ENCODE results near the gene EIF1AD. TPM values are rescaled to one million over a fixed set of nuclear protein-coding genes. Genes with fewer than 3 reads are reported as not detected.
"Not testable (repeated sequence)": the region's sequence is repeated elsewhere in the genome, so short reads cannot be mapped to it uniquely, and the experiment has no call there.

The EIF1AD gene
- total RNA-seq, 4 donors from 2014 or later = 25.3 to 34.9 (median 28.2) TPM

DNA sequence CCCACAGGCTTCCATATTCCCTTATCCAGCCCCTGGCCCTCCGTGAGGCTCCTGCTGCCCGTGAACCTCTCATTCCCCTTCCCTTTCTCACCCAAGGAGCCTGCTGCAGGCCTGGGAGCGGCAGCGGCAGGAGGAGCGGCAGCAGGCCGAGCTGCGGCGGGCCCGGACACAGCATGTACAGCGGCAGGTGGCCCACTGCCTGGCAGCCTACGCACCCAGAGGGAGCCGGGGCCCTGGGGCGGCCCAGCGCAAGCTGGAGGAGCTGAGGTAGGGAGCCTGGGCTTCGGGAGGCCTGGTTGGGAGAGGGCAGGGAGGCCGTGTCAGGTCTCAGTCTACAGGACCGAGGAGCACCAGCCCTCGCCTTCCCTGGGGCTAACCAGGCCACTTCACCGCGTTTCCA, 48.5 kb downstream of the EIF1AD start:
- no peak overlapping the region for H3K27ac ChIP-seq (replicated peaks in 1 of 4)
- H3K27me3 ChIP-seq = peaks cover 0 to 40% (median 4%) of the 10 kb centered on the region in 4 donors
- DNase-seq (ENCODE audit: extremely low spot score) = no peak
- no peaks in the 10 kb centered on the region for H3K9me3 ChIP-seq
- TF ChIP-seq POLR2AphosphoS5 (IDR thresholded peaks at IDR 0.05) (no peak), EP300 (IDR thresholded peaks at IDR 0.05) (no peak), POLR2A (IDR thresholded peaks at IDR 0.05; ENCODE audit: low read depth) (no peak)
- TF ChIP-seq, protein P1, sequence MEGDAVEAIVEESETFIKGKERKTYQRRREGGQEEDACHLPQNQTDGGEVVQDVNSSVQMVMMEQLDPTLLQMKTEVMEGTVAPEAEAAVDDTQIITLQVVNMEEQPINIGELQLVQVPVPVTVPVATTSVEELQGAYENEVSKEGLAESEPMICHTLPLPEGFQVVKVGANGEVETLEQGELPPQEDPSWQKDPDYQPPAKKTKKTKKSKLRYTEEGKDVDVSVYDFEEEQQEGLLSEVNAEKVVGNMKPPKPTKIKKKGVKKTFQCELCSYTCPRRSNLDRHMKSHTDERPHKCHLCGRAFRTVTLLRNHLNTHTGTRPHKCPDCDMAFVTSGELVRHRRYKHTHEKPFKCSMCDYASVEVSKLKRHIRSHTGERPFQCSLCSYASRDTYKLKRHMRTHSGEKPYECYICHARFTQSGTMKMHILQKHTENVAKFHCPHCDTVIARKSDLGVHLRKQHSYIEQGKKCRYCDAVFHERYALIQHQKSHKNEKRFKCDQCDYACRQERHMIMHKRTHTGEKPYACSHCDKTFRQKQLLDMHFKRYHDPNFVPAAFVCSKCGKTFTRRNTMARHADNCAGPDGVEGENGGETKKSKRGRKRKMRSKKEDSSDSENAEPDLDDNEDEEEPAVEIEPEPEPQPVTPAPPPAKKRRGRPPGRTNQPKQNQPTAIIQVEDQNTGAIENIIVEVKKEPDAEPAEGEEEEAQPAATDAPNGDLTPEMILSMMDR (IDR thresholded peaks at IDR 0.05) = no peak
- intact Hi-C loops (cut with DNase I) = no loop called here
- no peaks in the 10 kb centered on the region for H3K36me3 ChIP-seq
- no peaks in the 10 kb centered on the region for H3K4me1 ChIP-seq
- H3K4me3 ChIP-seq = no peak overlapping the region
- 89% methylated on average over 11 of the region's 20 CpGs for WGBS

DNA sequence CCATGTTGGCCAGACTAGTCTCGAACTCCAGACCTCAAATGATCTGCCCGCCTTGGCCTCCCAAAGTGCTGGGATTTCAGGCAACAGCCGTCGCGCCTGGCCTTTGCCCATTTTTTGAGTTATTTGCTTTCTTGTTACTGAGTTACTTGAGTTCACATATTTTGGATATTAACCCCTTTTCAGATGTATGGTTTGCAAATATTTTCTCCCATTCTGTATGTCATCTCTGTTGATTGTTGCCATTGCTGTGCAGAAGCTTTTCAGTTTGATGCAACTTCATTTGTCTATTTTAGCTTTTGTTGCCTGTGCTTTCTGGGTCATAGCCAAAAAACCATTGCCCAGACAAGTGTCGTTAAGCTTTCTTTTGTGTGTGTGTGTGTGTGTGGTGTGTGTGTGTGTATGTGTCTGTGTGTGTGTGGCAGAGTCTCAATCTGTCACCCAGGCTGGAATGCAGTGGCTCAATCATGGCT, 49.9 kb downstream of the EIF1AD start:
- H3K36me3 ChIP-seq = no peaks in the 10 kb centered on the region
- 76% methylated on average over 6 of the region's 6 CpGs for WGBS
- no peak for TF ChIP-seq POLR2AphosphoS5 (IDR thresholded peaks at IDR 0.05)
- TF ChIP-seq EP300 (IDR thresholded peaks at IDR 0.05) = no peak
- TF ChIP-seq POLR2A (IDR thresholded peaks at IDR 0.05; ENCODE audit: low read depth) = no peak
- TF ChIP-seq, protein P1 (IDR thresholded peaks at IDR 0.05) = no peak
- H3K9me3 ChIP-seq = no peaks in the 10 kb centered on the region
- H3K27me3 ChIP-seq = peaks cover 0 to 46% (median 4%) of the 10 kb centered on the region in 4 donors
- no peak for DNase-seq (ENCODE audit: extremely low spot score)
- no peak overlapping the region for H3K27ac ChIP-seq (replicated peaks in 1 of 4)
- H3K4me1 ChIP-seq = no peaks in the 10 kb centered on the region
- intact Hi-C loops (cut with DNase I) = no loop called here
- H3K4me3 ChIP-seq = no peak overlapping the region

DNA sequence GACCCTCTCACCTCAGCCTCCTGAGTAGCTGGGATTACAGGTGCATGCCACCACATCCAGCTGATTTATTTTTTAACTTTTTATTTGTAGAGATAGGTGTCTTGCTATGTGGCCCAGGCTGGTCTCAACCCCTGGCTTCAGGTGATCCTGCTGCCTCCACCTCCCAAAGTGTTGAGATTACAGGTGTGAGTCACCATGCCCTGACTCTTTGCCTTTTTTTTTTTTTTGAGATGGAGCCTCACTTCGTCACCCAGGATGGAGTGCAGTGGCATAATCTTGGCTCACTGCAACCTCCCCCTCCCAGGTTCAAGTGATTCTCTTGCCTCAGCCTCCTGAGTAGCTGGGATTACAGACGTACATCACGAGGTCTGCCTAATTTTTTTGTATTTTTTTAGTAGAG, 50.3 kb downstream of the EIF1AD start:
- H3K27me3 ChIP-seq = peaks cover 0 to 46% (median 4%) of the 10 kb centered on the region in 4 donors
- intact Hi-C loops (cut with DNase I); DNase-seq (ENCODE audit: extremely low spot score); H3K36me3 ChIP-seq; H3K4me1 ChIP-seq; H3K9me3 ChIP-seq; H3K27ac ChIP-seq (replicated peaks in 1 of 4); H3K4me3 ChIP-seq: not testable (repeated sequence)
- WGBS = 61% methylated on average over 3 of the region's 3 CpGs

DNA sequence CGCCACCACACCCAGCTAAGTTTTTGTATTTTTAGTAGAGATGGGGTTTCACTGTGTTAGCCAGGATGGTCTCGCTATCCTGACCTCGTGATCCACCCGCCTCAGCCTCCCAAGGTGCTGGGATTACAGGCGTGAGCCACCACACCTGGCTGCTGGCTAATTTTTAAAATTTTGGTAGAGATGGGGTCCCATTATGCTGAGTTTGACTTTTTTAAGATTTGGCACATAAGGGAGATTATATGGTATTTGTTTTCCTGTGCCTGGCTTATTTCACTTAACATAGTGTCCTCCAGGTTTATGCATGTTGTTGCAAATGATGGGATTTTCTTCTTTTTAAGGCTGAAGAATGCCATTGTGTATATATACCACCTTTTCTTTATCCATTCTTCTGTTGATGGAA, 51.2 kb downstream of the EIF1AD start:
- DNase-seq (ENCODE audit: extremely low spot score); intact Hi-C loops (cut with DNase I); H3K36me3 ChIP-seq; H3K4me3 ChIP-seq; H3K27ac ChIP-seq (replicated peaks in 1 of 4); H3K4me1 ChIP-seq; H3K9me3 ChIP-seq: not testable (repeated sequence)
- 91% methylated on average over 5 of the region's 5 CpGs for WGBS
- H3K27me3 ChIP-seq = peaks cover 0 to 38% (median 3%) of the 10 kb centered on the region in 4 donors

DNA sequence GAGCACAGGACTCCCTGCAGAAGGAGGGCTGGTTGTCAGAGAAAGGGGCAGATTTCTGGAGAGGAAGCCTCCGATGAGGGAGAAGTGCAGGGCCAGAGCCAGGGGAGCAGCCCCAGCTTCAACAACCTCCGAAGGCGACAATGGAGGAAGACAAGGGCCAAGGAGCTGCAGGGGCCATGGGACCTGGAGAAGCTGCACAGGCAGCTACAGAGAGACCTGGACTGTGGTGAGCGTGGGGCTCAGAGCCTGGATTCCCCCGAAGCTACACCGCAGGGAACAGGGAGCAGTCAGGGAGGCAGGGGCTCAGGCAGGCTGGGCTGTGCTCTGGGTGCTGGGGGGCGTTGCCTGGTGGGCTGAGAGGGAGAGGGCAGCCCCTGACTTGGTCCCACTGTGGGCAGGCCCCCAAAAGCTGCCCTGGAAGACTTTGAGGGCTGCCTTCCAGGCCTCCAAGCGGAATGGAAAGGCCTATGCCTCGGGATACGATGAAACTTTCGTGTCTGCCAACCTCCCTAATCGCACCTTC, 54.3 kb downstream of the EIF1AD start:
- 85% methylated on average over 12 of the region's 12 CpGs for WGBS

More for the DNA sequence above, 54.3 kb downstream of the EIF1AD start:
- no peaks in the 10 kb centered on the region for H3K4me1 ChIP-seq
- no peaks in the 10 kb centered on the region for H3K36me3 ChIP-seq
- TF ChIP-seq POLR2A (IDR thresholded peaks at IDR 0.05; ENCODE audit: low read depth) (no peak), POLR2AphosphoS5 (IDR thresholded peaks at IDR 0.05) (no peak), EP300 (IDR thresholded peaks at IDR 0.05) (no peak)
- TF ChIP-seq, protein P1 (IDR thresholded peaks at IDR 0.05) = no peak
- peaks cover 0 to 15% (median 0%) of the 10 kb centered on the region in 4 donors for H3K27me3 ChIP-seq
- intact Hi-C loops (cut with DNase I) = no loop called here
- H3K9me3 ChIP-seq = no peaks in the 10 kb centered on the region
- DNase-seq (ENCODE audit: extremely low spot score) = no peak
- no peak overlapping the region for H3K27ac ChIP-seq (replicated peaks in 1 of 4)
- H3K4me3 ChIP-seq = no peak overlapping the region
